Measurements from ENCODE around the gene TACR2. TPM values are rescaled to one million over a fixed set of nuclear protein-coding genes. Genes with fewer than 3 reads are reported as not detected.

The TACR2 gene
- total RNA-seq, 6 experiments from 2014 or later = not detected

DNA sequence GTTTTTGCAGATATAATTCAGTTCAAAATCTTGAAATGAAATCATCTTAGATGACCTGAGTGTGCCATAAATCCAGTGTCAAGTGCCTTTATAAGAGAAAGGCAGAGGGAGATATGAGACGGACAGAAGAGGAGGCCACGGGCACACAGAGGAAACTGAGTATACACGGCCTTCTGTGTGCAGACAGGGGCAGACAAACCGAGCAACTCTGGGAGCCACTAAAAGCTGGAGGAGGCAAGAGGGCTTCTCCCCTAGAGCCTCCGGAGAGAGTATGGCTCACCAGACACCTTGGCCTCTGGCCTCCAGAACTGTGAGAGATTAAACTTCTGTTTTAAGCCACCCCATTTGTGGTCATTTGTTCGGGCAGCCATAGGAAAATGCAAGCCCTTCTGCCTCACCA lies 47.2 kb upstream of the TACR2 start:
- H3K4me3 Mint-ChIP-seq = no peak overlapping the region
- TF ChIP-seq, protein P1, sequence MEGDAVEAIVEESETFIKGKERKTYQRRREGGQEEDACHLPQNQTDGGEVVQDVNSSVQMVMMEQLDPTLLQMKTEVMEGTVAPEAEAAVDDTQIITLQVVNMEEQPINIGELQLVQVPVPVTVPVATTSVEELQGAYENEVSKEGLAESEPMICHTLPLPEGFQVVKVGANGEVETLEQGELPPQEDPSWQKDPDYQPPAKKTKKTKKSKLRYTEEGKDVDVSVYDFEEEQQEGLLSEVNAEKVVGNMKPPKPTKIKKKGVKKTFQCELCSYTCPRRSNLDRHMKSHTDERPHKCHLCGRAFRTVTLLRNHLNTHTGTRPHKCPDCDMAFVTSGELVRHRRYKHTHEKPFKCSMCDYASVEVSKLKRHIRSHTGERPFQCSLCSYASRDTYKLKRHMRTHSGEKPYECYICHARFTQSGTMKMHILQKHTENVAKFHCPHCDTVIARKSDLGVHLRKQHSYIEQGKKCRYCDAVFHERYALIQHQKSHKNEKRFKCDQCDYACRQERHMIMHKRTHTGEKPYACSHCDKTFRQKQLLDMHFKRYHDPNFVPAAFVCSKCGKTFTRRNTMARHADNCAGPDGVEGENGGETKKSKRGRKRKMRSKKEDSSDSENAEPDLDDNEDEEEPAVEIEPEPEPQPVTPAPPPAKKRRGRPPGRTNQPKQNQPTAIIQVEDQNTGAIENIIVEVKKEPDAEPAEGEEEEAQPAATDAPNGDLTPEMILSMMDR (IDR thresholded peaks at IDR 0.05) = no peak
- no peak for DNase-seq
- H3K36me3 Mint-ChIP-seq (ENCODE audit: low read depth) = no peaks in the 10 kb centered on the region
- no peaks in the 10 kb centered on the region for H3K27me3 Mint-ChIP-seq (ENCODE audit: insufficient read depth)
- H3K9me3 Mint-ChIP-seq = no peaks in the 10 kb centered on the region
- H3K27ac Mint-ChIP-seq = no peak overlapping the region
- peaks cover 23% of the 10 kb centered on the region for H3K4me1 Mint-ChIP-seq (ENCODE audit: low read depth)

DNA sequence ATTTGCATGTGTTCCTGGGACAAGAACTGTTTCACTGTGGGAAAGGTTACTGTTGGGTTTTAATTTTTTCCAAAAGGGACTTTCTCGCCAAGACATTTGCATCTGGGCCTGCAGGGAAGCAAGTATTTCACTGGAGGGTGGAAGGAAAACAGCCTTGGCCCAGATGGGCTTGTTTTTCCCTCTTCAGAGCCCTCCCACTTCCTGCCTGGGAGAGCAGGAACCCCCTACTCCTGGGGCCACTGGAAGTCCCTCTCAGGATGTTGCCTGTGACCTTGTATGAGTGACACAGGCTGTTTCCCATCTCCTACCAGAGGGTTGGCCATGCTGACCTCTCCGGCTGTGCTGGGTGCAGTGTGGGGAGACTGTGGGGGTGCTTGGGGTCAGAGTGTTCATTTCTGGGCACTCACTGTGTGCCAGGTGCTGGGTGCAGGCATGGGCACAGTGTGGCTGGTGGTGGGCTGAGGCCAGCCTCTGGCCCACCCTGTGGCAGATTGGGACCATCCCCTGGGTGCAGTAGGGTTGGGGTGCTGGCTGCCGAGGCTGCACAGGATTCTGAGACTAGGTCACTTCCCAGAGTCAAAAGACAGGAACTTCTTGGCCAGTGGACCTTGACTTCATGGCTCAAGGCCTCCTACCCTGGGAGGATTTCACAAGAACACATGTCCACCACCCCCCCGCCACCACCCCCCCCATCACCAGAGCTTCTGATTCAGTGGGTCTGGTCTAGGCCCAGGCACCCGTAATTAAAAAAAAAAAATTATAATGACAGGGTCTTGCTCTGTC lies 44.7 kb upstream of the TACR2 start:
- H3K27ac Mint-ChIP-seq = no peak overlapping the region
- TF ChIP-seq, protein P1 (IDR thresholded peaks at IDR 0.05) = no peak
- no peak for DNase-seq
- no peaks in the 10 kb centered on the region for H3K36me3 Mint-ChIP-seq (ENCODE audit: low read depth)
- no peak overlapping the region for H3K4me3 Mint-ChIP-seq
- no peaks in the 10 kb centered on the region for H3K27me3 Mint-ChIP-seq (ENCODE audit: insufficient read depth)
- peaks cover 39% of the 10 kb centered on the region for H3K4me1 Mint-ChIP-seq (ENCODE audit: low read depth)
- H3K9me3 Mint-ChIP-seq = no peaks in the 10 kb centered on the region

DNA sequence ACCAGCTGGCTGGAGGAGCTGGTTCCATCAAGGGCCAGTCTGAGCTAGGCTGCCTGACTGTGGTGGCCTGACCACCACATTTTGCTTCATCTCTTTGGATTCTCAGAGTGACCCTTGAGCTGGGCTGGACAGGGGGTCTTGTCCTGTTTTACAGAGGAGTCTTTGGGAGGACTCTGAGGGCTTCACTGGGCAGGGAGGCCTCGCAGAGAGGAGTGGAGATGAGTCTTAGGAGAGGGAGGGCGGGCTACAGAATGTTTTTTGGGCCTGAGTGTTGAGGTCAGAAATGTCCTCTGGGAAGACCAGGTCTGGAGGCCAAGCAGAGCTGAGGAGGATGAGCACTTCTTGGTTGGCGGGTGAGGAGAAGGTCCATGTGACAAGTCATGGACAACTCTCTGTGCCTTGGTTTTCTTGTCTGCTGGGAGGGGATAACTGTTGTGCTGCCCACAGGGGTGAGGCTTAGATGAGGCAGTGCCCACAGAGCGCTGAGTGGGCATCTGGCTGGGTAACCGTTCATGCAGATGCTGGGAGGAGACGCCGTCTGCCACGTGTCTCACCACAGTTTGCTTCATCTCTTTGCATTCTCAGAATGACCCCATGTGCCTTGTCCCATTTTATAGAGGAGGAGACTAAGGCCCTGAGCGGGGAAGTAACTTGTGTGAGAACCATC lies 44.0 kb upstream of the TACR2 start:
- Mint-ChIP-seq H3K9me3 (no peaks in the 10 kb centered on the region), H3K4me1 (ENCODE audit: low read depth) (peaks cover 46% of the 10 kb centered on the region), H3K4me3 (no peak overlapping the region), H3K27ac (no peak overlapping the region), H3K27me3 (ENCODE audit: insufficient read depth) (no peaks in the 10 kb centered on the region), H3K36me3 (ENCODE audit: low read depth) (no peaks in the 10 kb centered on the region)
- no peak for DNase-seq
- TF ChIP-seq, protein P1 (IDR thresholded peaks at IDR 0.05) = no peak

DNA sequence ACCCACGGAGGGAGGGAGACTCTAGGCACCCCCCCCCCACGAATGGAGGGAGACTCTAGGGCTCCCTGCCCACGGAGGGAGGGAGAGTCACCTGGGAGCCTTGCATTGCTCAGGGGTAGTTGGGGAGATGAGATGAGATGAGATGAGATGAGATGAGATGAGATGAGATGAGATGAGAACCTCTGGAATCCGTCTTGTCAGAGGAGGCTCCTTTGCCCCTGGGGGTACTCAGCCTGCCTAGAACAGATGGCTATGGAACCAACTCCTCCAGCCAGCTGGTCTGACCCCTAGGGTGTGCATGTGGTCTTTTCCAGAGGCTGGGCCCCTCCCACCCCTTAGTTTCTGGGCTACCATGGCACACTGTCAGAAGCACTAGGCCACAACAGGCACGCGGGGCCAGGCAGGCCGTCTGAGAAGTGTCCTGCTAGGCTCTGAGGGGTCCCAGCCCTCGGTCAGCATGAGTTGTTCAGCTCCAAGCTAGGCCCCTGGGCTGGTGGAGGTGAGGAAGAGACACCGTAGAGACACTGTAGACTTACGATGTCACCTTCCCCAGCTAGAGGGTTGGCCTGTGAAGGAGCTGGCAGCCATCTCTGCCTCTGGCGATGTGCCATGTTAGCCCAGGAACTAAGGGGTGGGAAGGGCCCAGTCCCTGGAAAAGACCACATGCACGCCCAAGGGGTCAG lies 43.3 kb upstream of the TACR2 start:
- Mint-ChIP-seq H3K27me3 (ENCODE audit: insufficient read depth) (no peaks in the 10 kb centered on the region), H3K4me3 (no peak overlapping the region), H3K4me1 (ENCODE audit: low read depth) (peaks cover 47% of the 10 kb centered on the region), H3K9me3 (no peaks in the 10 kb centered on the region), H3K36me3 (ENCODE audit: low read depth) (no peaks in the 10 kb centered on the region), H3K27ac (no peak overlapping the region)
- no peak for DNase-seq
- TF ChIP-seq, protein P1 (IDR thresholded peaks at IDR 0.05) = no peak

DNA sequence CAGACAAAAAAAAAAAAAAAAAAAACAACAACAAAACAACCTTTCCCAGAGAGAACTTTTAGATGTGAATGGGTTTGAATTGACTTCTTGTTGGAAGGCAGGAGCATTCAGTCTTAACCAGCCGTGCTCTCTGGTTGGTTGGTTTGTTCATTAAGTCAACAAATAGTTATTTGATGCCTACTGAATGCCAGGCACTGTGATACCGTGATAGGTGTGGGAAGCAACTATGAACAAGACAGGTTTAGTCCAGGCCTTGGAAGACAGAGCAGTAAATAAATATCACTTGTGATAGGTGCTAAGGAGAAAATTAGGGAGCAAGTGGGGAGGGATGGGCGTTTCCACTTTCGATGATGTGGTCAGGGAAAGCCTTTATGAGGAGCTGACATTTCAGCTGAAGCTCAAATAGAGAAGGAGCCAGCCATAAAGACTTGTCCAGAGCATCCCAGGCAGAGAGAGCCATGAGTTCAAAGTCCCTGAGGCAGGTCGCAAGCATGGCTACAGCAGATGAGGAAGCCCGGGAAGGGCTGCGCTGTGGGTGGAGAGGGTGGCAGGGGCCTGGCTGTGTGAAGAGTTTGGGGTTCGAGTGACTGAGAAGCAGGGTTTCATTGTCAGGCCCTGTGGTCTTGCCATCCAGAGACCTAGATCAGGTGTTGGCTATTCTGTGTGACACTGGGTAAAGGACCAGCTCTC lies 42.5 kb upstream of the TACR2 start:
- Mint-ChIP-seq H3K4me3 (no peak overlapping the region), H3K27me3 (ENCODE audit: insufficient read depth) (no peaks in the 10 kb centered on the region), H3K9me3 (no peaks in the 10 kb centered on the region), H3K36me3 (ENCODE audit: low read depth) (no peaks in the 10 kb centered on the region), H3K27ac (no peak overlapping the region), H3K4me1 (ENCODE audit: low read depth) (peaks cover 39% of the 10 kb centered on the region)
- TF ChIP-seq, protein P1 (IDR thresholded peaks at IDR 0.05) = no peak
- no peak for DNase-seq
